Testis (tissue), 2 donors: Measurements from ENCODE around the gene SMOC2.

Source experiments
- POLR2A ChIP-seq: fragments of 450-650 bp; IDR thresholded peaks from one replicate; pipeline ENCODE4 v1.6.1; 2017; ENCODE audit warnings: antibody characterized with exemption, mild to moderate bottlenecking, moderate library complexity
- TF ChIP-seq, protein P1 (sequence below), 3 experiments: fragments of 450-650 bp in 2 of 3; fragments of 200-600 bp in 1 of 3; sonication (generic) in 1 of 3; IDR thresholded peaks; one replicate each; pipeline ENCODE4 v1.5.1; 2016 to 2019; ENCODE audit warnings: antibody characterized with exemption in 3 of 3, mild to moderate bottlenecking in 2 of 3, moderate library complexity in 1 of 3

DNA sequence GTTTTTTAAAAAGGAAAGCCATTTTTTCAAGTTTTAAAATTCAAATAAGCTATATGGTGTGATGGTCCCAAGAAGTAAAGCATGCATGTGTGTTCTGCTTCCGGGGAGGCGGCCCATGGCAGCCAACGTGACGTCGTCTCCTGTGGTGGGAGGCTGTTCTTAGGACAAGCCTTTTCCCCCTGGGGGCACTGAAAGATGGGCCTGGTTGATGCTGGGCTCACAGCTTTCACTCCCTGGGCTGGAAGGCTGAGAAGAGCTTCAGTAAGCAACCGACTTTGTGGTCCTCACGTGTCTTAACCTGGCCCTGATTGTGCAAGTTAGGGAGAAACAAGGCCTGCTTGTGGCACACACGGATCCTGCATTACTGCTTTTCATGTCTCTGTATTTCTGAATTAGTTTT is 84.1 kb downstream of the SMOC2 start:
- TF ChIP-seq, protein P1, sequence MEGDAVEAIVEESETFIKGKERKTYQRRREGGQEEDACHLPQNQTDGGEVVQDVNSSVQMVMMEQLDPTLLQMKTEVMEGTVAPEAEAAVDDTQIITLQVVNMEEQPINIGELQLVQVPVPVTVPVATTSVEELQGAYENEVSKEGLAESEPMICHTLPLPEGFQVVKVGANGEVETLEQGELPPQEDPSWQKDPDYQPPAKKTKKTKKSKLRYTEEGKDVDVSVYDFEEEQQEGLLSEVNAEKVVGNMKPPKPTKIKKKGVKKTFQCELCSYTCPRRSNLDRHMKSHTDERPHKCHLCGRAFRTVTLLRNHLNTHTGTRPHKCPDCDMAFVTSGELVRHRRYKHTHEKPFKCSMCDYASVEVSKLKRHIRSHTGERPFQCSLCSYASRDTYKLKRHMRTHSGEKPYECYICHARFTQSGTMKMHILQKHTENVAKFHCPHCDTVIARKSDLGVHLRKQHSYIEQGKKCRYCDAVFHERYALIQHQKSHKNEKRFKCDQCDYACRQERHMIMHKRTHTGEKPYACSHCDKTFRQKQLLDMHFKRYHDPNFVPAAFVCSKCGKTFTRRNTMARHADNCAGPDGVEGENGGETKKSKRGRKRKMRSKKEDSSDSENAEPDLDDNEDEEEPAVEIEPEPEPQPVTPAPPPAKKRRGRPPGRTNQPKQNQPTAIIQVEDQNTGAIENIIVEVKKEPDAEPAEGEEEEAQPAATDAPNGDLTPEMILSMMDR (IDR thresholded peaks at IDR 0.05): no peak
- no peak for TF ChIP-seq POLR2A
